Inflammatory macrophage treated with lipopolysaccharide for 4 hours (primary cell): Measurements from ENCODE around the gene ZBTB17.
A peak's percentile ranks its signal among the peaks of the same experiment; 100 is the strongest.
"Not testable (repeated sequence)": the region's sequence is repeated elsewhere in the genome, so short reads cannot be mapped to it uniquely, and the experiment has no call there.

Source experiments
- DNase-seq: peaks from one replicate; pipeline ENCODE4 v3.0.0-alpha.2; 2020

ZBTB17 gene

DNA sequence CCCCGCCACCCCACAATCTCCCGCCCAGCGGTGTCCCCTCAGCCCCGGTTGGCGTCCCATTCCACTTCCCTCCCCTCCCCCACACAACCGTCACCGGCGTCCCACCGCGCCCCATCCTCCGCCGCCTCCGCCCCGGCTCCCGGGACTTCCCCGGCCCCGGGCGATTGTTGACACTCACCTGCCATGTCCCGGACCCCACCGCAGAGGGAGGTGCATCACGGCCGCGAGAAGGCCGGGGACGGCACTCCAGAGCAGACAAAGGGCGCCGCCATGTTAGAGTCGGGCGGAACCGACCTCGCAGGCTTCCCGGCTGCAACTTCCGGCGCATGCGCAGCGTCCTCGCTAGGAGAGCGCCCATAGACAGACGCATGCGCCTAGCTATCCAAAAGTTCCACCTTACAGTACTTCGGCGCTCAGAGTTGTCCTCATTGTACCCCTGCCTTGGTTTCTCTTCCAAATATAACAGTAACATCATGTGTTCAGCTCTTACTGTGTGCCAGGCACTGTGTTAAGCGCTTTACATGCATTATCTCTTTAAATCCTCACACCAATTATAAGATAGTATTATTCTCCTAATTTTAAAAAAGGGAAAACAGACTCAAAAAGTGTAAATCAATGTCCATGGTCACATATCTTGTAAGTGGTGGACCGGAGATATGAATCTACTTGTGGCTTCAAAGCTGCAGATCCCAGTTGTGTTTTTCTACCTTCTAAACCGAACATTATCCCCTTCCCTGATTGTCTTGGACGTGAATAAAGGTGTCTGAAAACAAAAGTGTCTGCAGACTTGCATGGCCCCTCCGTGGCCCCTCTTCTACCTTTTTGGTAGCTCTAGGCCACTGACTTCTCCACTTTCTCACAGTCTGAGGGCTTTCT lies at the start of gene ZBTB17:
ZBTB17 (minus strand) TSS at position 297 of the 876 bp plus-strand sequence. CDS start 27,606 bp downstream, outside the sequence.
- peak; percentile 97 for DNase-seq

DNA sequence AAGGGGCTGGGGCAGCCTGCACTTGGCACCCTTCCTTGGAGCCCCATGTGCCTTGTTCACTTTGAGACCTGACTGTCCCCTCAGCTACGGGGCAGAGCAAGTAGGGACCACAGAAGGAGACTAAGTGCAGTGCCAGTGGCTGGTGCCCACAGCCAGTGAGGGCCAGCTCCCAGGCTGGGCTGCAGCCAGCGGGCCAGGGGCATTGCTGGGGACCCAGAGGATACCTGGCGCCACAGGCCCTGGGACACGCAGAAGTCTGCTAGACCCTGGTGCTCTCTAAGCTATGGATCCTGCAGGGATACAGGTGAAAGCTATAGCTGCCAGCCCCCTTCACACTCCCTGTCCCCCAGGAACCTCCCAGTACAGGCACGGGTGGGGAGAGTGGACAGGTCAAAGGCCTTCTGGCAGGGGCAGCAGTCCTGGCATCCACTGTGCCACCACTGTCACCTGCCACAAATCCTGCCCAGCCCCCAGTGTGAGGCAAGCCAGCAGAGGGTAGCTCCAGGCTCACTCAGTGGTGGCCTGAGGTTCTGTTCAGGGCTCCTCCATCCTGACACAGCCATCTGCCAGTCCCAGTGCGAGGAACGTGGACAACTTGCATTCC lies 47.3 kb upstream of the ZBTB17 start:
- no peak for DNase-seq

DNA sequence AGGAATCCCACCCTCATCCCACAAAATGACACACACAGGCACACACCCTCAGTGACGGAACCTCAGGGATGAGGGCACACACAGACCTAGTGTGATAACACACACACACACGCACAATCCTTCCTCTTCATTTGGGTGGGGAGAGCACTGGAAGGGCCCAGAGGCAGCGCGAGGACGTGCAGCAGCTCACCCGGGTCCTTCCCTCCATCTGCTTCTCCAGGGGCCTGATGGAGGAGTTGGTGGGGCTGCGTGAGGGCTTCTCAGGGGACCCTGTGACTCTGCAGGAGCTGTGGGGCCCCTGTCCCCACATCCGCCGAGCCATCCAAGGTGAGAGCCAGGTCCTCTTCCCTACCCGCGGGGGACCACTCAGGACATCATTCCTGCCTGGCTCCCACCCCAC lies 46.5 kb upstream of the ZBTB17 start:
- no peak for DNase-seq

DNA sequence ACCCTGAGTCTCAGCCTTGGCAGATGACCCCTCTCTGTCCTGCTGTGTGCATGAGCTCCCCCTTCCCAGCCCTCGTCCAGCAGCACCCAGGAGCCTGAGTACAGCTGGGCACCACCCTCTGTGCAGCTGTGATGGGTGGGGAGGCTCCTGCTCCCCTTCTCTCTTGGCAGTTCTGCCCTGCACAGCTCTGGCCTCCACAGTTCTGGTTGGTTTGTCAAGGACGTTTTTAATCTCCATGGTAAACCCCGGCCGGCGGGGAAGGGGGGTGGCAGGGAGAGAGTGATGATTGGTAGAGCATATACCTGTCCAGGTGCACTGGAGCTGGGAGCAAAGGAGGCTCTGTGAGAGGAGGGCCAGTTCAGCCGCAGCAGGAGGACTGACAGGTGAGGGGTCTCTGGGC lies 45.8 kb upstream of the ZBTB17 start, which contains the start of gene CLCNKA:
CLCNKA (plus strand) TSS at position 356 of the 400 bp plus-strand sequence. CDS start 584 bp downstream, outside the sequence.
- DNase-seq = no peak

DNA sequence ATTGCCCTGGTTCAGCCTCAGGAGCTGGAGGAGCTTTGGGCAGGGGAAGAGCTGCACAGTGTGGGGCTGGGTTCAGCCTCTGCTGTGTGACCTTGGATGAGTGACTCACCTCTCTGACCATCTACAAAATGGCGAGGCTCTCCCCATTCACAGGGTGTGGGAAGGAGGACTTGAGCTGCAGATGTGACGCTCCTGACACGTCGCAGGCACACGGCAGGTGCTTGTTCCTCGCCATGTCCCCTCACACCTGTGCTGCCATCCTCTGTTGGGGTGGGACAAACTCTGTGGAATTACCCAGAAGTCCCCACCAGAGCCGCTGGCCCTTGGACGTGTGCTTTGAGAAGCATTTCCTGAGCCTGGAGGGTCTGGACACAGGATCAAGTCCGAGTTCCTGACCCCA lies 45.0 kb upstream of the ZBTB17 start:
- not testable (repeated sequence) for DNase-seq

DNA sequence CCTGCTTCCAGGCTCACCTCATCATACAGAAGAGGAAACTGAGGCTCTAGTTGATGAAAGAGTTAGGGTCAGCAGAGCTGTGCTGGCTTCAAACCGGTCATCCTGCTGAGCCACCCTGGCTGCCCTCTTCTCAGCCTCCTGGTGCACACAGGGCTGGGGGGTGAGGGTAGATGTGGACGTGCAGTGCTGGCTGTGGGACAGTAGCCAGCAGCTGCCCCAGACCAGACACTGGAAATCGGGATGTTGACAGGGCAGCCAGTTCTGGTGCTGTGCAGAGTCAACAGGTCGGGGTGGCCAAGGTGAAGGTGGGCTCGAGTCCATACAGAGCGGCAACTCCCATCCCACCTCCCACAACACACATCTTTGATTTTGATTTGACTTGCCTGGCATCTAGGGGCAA lies 44.4 kb upstream of the ZBTB17 start:
- DNase-seq = no peak

DNA sequence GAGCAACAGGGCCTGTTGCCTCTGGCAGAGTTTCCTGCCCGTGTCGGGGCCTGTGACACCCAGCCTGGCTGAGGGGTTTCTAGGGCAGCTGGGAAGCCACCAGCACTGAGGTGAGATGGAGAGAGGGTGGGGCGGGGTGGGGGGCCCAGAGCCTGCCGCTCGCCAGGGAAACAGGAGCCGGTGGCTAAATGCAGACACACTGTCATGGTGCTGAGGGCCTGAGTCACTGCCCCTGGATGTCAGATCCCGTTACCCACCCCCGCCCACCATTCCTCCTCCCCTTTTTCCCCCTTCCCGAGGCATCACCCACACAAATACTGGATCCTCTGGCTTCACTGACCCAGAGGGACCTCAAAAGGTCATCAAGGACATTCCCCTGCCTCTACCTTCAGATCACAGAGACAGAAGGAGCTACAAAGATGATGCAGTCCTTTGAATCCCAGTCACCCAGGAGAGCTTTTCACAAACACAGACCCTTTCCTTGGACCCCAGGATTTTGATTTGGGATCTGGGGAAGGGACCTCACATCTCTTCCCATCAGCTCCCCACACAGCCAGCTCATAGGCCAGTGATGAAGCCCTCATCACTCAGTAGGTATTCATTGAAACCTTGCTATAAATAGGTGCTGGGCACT lies 43.9 kb upstream of the ZBTB17 start:
- DNase-seq = no peak

DNA sequence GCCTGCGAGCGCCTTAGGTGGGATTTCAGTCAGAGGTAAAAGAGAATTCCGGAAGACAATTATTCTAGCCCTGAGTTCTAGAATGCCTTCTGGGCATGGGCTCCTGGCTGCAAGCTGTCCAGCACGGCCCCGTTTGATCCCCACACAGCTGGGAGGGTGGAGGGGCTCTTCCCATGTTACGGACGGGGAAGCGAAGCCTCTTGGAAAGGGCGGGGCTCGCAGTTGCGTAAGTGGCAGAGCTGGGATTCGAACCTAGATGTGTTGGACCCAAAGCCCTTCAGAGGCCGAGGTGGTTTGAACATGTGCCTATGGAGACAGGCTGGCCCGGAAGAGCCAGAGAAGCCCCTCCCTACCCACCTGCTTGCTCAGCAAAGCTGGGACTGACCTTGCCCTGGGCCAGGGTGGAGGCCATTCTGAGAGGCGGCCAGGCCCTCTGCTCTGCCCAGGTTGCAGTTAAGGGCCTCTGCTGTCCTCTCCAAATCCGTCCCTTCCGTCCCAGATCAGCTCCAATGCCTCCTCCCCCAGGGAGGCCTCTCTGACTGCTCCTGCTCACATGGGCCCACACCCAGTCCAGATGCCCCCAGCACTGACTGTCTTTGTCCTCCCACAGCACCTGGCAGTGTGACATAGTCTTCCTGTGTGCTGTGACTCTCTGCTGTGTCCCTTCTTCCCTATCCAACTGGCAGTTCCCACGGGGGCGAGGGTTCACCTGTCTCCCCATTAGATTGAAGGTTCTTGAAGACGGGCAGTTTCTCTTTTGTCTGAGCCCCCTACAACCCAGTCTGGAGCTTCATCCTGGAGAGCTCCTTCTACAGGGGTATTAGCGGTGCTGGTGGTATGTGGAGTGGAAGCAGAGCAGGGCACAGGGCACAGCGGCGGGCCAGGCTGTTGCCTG lies 43.1 kb upstream of the ZBTB17 start:
- DNase-seq = no peak

DNA sequence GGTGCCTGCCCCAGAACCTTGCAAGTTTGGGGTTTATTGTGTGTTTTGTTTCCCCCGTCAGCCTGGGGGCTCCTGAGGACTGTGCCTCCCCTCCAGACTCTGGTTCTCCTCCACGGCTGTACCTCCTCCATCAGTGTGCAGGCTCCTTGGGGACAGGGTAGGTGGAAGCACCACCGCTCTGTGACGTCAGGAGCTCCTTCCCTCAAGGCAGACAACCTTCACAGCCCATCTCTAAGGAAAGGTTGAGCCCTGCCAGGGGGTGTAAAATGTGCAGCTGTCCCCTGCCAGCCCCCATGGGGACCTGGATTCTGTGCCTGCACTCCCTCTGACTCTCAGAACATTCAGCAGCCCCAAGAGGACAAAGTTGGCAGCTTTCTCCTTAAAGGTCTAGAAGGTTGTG lies 42.4 kb upstream of the ZBTB17 start:
- DNase-seq = no peak

DNA sequence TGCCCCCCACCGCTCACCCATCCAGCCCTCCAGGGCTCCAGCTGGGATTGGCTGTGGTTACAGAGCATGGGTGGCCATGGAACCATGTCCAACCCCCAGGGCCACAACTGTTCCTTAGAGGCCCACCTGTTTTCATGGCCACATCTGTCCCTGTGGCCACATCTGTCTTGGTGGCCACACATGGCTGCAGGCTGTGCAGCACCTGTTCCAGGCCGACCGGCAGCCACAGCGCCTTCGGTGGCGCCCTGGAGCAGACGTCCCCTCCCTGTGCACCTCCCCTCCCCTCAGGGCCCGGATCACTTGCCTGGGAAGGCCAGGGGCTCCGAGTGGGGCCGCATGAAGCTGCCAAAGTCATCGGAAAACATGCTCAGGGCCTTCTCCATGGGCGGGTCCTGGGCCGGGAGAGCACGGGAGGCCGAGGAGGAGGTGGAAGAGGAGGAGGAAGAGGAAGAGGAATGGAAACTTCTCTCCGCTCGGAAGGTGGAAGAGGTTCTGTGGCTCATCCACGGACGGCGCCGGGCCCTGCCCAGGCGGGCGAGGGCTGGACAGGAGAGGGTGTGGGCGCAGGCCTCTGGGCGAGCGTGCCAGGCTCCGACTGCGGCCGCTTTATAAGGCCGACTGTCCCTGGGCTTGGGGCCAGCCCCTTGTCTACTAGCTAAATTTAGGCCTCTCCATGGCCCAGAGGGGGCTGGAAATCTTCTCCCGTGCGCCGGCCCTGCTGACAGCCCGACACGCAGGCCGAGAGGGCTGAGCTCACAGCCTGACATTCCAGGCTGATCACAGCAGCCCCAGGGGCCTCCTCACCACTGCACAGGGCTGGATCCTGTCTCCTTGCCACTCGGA lies 41.8 kb upstream of the ZBTB17 start, which contains the start of gene HSPB7:
HSPB7 (minus strand) TSS at position 583 of the 843 bp plus-strand sequence; CDS start at position 503, 80 bp downstream.
- no peak for DNase-seq

DNA sequence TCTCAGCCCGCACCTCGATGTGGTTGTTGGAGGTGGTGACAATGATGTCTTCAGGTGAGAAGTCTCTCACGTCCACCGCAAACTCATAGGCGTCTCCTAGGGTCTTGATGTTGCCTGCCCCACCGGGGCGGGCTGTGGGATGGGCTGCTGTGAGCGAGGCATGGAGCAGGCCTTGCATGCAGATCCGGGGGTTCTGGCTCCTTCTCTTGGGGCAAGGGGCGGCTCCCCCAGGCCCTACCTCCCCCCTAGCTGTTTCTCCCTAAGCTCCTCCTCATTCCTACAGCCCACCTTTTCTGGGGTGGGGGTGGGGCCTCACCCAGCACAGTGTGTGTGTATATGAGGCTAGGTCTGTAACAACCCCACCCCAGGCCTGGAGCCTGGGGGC lies 41.2 kb upstream of the ZBTB17 start:
- no peak for DNase-seq

DNA sequence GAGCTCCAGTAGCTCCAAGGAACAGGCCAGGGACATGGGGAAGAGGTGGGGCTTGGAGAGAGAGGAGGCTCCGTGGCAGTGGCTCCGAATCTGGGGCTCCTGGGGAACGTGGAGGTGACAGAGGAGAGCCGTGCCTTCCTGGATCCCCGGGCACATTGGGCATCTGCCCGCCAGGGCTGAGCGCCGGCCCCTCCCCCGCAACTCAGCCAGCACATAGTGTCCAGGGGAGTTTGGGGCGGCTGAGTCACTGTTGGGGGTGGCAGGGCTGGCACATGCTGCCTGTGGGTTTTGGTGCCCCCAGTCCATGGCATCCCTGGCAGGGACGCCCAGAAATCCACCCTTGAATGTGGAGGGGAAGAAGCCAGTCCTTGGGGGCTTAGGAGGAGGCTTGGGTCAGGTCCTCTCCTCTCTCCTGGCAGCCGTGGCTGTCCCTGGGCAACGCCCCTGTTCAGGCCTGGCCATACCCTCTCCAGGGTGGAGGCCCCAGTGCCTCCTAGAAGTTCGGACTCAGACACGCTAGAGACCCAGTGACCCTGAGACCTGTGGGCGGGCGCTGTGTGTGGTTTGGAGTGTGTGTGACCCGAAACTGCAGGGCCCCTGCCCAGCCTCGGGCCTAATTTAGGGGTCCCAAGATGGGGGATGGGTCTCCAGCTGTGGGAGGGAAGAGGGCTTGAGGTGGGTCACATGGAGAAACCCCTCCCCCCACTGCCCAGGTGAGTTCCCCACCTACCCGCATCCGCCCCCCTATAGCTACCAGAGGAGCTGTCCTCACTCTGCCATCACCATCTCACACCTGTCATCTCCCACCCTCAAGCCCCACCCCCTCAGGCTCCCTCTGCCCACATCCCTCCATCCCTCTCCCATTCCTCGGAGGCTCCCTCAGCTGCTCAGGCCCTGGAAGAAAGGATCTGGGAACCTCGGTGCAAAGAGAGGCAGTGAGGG lies 40.3 kb upstream of the ZBTB17 start:
- no peak for DNase-seq

DNA sequence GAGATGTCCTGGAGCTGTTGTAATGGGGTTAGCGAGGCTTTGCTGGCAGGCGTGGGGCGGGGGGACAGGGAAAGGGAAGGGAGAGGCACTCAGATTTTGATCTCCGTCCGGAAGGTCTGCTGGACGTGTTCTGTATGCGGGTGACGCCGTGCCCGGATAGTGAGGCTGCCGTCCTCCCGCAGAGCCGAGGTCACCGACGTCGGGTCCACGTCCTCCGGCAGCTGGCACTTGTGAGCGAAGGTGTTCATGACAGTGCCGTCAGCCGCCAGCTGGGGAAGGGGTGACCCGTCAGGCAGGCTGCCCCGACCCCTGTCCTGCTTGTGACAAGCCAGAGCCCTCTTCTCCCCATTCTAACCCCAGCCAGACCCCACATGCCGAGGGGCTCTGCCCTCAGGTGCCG lies 39.6 kb upstream of the ZBTB17 start:
- DNase-seq = no peak

DNA sequence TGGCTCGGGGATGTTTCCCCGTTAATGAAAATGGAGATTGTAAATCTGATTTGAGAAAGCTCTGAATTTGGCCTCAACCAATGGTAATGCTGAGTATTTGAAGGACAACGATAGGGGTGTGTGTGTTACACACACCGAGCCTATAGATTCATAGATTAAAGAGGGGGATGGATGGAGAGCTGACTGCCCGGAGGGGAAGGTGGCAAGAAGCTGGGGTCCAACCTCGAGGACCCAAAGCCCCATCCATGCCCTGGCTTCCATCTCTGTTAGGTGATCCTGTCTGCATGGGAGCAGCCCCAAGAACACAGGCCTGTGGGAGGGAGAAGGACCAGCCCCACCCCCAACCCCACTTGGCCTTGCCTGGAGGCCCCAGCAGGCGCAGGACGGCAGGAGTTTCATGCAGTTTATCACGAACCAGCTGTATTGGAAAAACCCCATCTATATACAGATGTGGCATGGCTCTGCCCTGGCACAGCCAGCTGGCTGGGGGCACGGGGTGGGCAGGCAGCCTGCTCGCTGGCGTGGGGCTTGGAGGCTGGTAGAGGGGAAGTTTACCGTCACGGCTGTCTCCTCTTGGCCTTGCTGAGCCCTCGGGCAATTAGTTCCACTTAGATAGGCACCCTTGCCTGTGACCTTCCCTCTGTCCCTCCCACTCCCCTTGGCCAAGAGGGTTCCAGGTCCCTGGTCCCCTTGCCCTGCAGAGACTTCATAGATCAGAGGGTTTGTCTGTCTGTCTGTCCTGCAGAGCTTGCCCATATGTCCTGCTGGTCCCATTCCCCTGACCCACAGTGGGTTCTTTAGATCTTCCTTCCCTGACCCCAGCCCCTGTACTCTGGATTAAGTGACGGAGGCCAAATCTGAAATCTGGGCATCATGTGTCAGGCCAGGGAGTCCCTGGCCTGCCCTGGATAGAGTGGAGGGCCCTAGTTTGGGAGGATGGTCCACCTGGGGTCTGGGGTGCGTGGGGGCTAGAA lies 38.9 kb upstream of the ZBTB17 start:
- DNase-seq = no peak

DNA sequence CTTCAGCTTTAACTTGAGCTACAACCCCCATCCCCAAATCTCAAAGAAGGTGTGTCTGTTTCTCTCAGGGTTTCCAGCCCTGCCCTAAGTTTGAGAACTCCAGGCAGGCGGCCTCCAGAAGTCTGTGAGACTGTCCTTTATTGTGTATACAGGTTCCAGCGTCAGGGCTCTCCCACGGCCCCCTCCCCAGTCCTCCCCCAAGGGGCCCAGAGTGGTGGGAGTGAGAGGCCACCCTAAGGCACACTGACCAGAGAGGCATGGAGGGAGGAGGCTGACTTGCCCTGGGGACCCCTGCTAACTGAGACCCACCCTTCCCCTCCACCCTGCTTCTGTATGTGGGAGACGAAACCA lies 38.0 kb upstream of the ZBTB17 start:
- no peak for DNase-seq

DNA sequence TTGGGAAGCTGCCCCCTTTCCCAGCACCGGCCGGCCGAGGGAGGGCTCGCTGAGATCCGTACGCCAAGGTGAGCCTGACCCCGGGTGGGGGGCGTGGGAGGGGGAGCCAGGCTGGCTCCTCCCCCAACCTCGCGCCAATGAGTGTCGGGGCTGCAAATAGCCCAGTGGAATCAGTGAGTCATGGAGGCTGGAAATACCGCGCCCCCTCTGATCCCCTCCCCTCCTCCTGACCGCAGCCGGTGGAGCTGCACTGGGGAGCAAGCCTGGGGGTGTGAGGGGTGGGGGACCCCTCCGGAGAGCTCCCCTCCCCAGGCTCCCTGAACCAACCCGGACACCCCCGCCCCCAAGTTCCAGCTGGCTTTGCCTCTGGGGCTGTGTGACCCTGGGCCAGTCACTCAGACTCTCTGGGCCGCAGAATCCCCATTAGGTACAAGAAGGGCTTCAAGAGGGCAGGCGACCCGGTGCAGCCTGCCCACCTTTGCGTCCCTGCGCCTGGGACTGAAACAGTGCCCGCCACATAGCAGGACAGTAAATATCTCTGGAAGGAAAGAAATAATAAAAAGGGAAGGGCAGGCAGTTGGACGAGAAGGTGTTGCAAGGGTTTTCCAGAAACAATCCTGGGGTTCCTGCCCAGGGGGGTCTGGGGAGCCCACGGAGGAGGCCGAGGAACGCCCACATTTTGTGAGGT lies 37.5 kb upstream of the ZBTB17 start:
- peak; percentile 37 for DNase-seq

DNA sequence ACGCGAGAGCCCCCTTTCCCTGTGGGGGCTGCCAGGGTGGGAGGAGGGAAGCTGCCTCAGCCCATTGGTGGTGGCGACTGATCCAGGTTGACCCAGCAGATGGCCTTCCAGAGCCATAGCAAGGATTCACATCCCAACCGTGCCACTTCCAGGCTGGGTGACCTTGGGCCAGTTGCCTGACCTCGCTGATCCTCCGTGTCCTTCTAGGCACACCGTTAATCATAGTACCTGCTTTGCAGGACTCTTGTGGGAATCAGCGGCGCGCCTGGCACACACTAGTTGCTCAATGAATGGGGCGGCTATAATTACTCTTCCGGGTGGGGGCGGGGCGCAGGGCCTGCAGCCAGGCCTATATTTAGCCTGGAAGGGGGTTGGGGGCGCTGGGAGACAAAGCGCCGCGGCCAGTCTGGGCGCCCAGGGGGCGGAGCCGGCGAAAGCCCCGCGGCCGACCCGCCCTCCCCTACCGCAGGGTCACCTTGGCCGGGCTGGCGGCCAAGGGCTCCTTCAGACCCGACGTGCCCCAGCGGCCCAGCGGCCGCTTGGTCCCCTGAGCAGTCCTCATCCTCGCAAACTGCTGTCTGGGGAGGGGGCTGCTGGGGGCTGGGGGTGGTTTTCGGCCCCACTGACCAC lies 36.8 kb upstream of the ZBTB17 start:
- DNase-seq = peak; percentile 35

DNA sequence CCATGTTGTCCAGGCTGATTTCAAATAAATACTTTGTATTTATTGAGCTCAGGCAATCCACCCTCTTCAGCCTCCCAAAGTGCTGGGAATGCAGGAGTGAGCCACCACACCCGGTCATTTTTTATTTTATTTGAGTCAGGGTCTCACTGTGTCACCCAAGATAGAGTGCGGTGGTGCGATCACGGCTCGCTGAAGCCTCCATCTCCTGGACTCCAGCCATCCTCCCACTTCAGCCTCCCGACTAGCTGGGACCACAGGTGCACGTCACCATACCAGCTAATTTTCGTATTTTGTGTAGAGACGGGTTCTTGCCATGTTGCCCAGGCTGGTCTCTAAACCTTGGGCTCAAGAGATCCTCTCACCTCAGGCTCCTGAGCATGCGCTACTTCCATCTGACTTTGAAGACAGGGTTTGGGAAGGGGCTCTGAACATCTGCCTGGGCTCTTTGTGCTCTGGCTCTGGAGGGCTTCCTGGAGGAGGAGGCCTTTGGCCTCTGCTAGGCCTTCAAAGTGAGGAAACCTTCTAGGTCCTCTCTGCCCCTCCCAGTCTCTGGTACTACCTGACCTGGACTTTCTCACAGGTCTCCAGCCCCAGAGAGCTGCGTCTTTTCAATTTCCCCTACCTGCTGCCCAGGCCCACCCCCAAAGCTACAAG lies 36.2 kb upstream of the ZBTB17 start:
- no peak for DNase-seq
